K562 (cell line): ENCODE data around the gene LPA. TPM values are rescaled to one million over a fixed set of nuclear protein-coding genes. Genes with fewer than 3 reads are reported as not detected.

Experiments
- ARID3B ChIP-seq: fragments of 250-450 bp; sonication (Bioruptor Pico); IDR thresholded peaks from 2 replicates; pipeline ENCODE4 v1.4.0; 2020; ENCODE audit warnings: borderline replicate concordance
- BACH1 ChIP-seq: fragments of 200-800 bp; sonication (Bioruptor generic); IDR thresholded peaks from 2 replicates; pipeline ENCODE4 v1.6.1; 2016; ENCODE audit warnings: missing genetic modification characterization, missing compliant biosample characterization
- CHD1 ChIP-seq: fragments of 200-600 bp; sonication (generic); IDR thresholded peaks from one replicate; pipeline ENCODE4 v1.6.1; 2012; ENCODE audit warnings: mild to moderate bottlenecking, moderate library complexity, low read length, inconsistent platforms
- CHD4 ChIP-seq: fragments of 200-600 bp; sonication (generic); IDR thresholded peaks from 3 replicates; pipeline ENCODE4 v1.6.1; 2012; ENCODE audit warnings: low read depth, mild to moderate bottlenecking, mixed read lengths, low read length, inconsistent platforms; ENCODE audit not compliant: insufficient read depth, insufficient replicate concordance, poor library complexity, severe bottlenecking
- CHD7 ChIP-seq: fragments of 200-600 bp; sonication (generic); IDR thresholded peaks from one replicate; pipeline ENCODE4 v1.6.1; 2012; ENCODE audit warnings: mild to moderate bottlenecking, low read depth, low read length, inconsistent platforms
- DACH1 ChIP-seq: fragments of 450-650 bp; IDR thresholded peaks from 2 replicates; pipeline ENCODE4 v1.6.1; 2018; ENCODE audit not compliant: partially characterized antibody
- E2F1 ChIP-seq: sonication (generic); formaldehyde crosslinking; IDR thresholded peaks from 2 replicates; pipeline ENCODE4 v1.8.1; 2023; ENCODE audit warnings: mild to moderate bottlenecking, missing genetic modification reagents, moderate library complexity
- HCFC1 ChIP-seq: IDR thresholded peaks from 2 replicates; pipeline ENCODE4 v1.6.1; 2012; ENCODE audit warnings: low read depth, low read length, improper control_type of control experiment
- NBN ChIP-seq: fragments of 450-650 bp; IDR thresholded peaks from 2 replicates; pipeline ENCODE4 v1.6.1; 2016; ENCODE audit warnings: low read depth, mild to moderate bottlenecking
- NCOA2 ChIP-seq, 2 experiments: fragments of 450-650 bp; IDR thresholded peaks; 2 replicates each; pipeline ENCODE4 v1.6.1; 2018; ENCODE audit warnings: mild to moderate bottlenecking in 2 of 2, moderate library complexity in 1 of 2; ENCODE audit not compliant: partially characterized antibody in 2 of 2
- RFX7 ChIP-seq: fragments of 250-450 bp; sonication (Bioruptor Pico); IDR thresholded peaks from 2 replicates; pipeline ENCODE4 v1.5.1; 2021; ENCODE audit warnings: mild to moderate bottlenecking
- SMARCA4 ChIP-seq: fragments of 450-650 bp; IDR thresholded peaks from 2 replicates; pipeline ENCODE4 v1.6.1; 2016
- SP1 ChIP-seq: sonication (generic); formaldehyde crosslinking; IDR thresholded peaks from 2 replicates; pipeline ENCODE4 v1.8.1; 2022; ENCODE audit warnings: mild to moderate bottlenecking, missing genetic modification reagents
- TCF3 ChIP-seq: sonication (generic); formaldehyde crosslinking; IDR thresholded peaks from 2 replicates; pipeline ENCODE4 v1.4.0; 2020; ENCODE audit warnings: mild to moderate bottlenecking, missing genetic modification reagents
- ZNF551 ChIP-seq: fragments of 250-450 bp; sonication (Bioruptor Pico); IDR thresholded peaks from 2 replicates; pipeline ENCODE4 v1.5.0; 2021; ENCODE audit warnings: mild to moderate bottlenecking, moderate library complexity
- polyA plus RNA-seq, 8 experiments: library from polyadenylated mRNA; depleted of rRNA in 4 of 8; stranded (reverse) in 5 of 8; unstranded in 3 of 8; fragments of >200 nt; fragmentation: Nextera tagmentation in 2 of 8; fragmentation: Illumina TruSeq in 1 of 8; extraction: Ambion mirVana in 2 of 8; extraction: Trizol in 1 of 8; gene quantifications; 2 replicates each; pipeline versions ENCODE4 v1.2.1 to v1.2.3, GENCODE V29; 2011 to 2014; ENCODE audit warnings: inconsistent platforms in 1 of 8, missing spikeins in 1 of 8
- total RNA-seq, 7 experiments: library from RNA; depleted of rRNA in 6 of 7; stranded (reverse); fragments of >200 nt in 6 of 7; fragmentation: Illumina TruSeq in 2 of 7; extraction: Trizol in 2 of 7; gene quantifications; 2 replicates each; pipeline versions ENCODE4 v1.2.1 to v1.2.3, GENCODE V29; 2011 to 2021; ENCODE audit warnings: low replicate concordance in 1 of 7

Gene LPA
- total and polyA plus RNA-seq, 9 of the 15 experiments (the other 6 are each of a cell fraction or from before 2014, with no cell fraction given), result 0.01 to 0.18 (median 0.07) TPM; not detected in 6

- no peak for TF ChIP-seq CHD7
- TF ChIP-seq HCFC1, result no peak
- peak; percentile 96 for TF ChIP-seq BACH1 (tag)
- TF ChIP-seq NCOA2 (IDR thresholded peaks at IDR 0.05; ENCODE audit: partially characterized antibody in 2 of 2), result no peak
- TF ChIP-seq NBN, result no peak
- TF ChIP-seq SP1 (CRISPR knock-in tag), result no peak
- TF ChIP-seq DACH1, result no peak
- TF ChIP-seq CHD4, result no peak
- no peak for TF ChIP-seq CHD1
- TF ChIP-seq E2F1 (CRISPR knock-in tag), result no peak
- no peak for TF ChIP-seq RFX7 (CRISPR knock-in tag)
- TF ChIP-seq SMARCA4, result peak; percentile 75
- peak; percentile 62 for TF ChIP-seq TCF3 (CRISPR knock-in tag)
- no peak for TF ChIP-seq ARID3B
- TF ChIP-seq ZNF551 (CRISPR knock-in tag), result no peak
Observed at GRCh38 chr6:160510199-160510598, 153.9 kb downstream of the LPA start (continued).
